Limb (tissue), 2 donors: ENCODE results near the gene NCOA4.
"Not testable (repeated sequence)": the region's sequence is repeated elsewhere in the genome, so short reads cannot be mapped to it uniquely, and the experiment has no call there.

Experiments
- DNase-seq, 2 donors: peaks; one replicate each; pipeline ENCODE4 v3.0.0-alpha.2; 2016; ENCODE audit errors: extremely low spot score in 2 of 2

The NCOA4 gene

DNA sequence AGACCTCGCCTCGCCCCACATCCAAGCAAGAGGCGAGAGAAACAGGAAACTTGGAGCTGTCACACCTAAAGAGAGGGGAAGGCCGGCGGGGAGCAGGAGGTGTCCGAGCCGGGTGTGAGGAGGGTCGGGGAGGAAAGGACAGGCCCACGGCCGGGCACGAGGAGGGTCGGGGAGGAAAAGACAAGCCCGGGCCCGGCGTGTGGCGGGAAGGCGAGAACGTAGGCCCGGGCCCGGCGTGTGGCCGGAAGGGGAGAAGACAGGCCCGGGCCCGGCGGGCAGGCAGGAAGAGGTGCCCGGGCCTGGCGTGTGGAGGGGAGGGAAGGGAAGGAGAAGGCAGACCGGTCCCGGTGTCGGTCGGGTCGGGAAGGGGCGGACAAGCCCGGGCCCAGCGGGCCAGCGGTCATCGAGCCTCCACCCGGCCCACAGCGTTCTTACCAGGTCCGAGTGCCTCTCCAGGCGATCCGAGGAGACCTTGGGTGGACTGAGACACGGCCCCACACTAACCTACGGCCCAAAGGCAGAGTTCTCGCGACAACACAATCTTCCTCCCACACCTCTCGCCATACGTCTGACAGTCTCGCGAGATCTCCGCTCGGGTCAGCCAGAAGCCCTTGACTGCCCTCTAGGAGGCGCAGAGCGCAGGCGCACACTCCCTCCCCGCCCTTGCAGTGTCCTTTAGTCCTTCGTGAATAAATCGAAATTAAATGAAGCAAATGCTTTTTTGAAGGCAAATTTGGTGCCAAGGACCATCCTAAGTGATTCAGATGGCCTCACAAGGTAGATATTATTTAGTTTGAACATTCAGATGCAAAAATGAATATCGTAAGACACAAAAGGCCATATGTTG is at the start of gene NCOA4:
Gene NCOA4, minus strand, starts transcription at position 533 of the 847 bp plus-strand sequence. CDS start 13,943 bp downstream, outside the sequence.
- peak; percentile 96 to 98 for DNase-seq

DNA sequence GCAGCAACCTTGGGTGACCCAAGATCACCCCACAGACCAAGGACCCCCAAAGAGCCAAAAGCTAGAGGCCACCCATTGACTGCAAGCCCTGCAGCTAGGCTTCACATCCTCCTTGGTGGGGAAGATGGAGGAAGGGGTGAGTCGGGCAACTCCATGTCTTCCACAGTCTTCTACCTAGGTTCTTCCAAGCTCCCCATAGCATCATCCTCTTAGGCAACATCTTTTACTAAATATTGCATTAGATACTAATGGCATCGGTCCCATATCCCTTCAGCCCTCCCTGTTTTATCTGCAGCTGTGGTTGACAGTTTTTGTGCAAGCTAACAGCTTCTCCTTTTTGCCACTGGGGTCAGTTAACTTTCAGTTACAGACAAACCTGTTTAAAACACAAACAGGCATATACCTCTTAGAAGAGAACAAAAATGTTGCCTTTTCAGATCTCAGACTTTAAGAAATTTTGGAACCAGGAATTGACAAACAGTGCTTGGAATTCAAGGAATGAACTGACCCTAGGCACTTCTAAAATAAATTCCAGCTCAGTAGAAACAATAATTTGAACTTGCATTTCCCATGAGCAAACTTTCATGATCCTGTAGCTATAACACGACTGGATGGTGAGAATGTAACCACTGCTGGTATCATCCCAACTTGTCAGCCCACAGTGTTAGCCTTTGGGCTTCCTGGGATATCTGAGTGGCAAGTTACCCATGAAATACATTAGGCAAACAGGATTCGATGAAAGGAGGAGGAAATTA is 49.6 kb upstream of the NCOA4 start:
- no peak for DNase-seq

DNA sequence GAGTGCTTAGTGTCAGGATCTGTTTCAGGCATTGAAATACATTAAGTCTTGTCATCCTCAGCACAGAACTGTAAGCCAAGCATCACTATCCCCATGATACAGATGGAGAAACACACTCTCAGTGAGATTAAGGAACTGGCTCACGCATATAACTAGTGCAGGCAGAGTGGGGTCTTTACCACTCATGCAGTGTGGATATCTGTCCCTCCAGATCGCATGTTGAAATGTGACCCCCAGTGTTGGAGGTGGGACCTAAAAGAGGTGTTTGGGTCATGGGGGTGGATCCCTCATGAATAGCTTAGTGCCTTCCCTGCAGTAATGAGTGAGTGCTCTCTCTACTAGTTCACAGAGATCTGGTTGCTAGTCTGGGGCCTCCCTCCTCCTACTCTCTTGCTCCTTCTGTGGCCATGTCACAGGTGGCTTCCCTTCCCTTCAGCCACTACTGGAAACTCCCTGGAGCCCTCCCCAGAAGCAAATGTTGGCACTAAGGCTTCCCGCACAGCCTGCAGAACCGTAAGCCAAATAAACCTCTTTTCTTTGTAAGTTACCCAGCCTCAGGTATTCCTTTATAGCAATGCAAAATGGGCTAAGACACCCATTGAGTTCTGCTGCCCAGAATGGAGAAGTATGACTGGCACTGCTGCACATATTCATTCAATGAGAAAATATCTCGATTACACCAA is 47.4 kb upstream of the NCOA4 start:
- no peak for DNase-seq

DNA sequence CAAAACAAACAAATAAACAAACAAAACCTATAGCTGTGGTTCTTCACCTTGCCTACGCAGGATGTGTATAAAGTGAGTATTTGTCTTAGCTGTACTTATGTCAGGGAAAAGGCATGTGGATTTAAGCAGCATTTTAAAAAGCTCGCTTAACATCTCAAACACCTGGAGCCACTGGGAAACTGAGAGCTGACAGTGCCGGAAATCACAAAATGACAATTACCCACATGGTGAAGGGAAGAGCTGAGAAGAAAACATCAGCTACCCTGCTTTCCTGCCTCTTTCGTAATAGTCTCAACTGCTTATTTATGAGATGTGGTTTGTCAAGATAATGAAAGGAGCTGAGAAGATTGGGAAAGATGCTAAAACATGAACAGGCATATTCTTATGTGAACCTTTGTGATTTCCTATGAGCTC is 46.7 kb upstream of the NCOA4 start:
- no peak for DNase-seq

DNA sequence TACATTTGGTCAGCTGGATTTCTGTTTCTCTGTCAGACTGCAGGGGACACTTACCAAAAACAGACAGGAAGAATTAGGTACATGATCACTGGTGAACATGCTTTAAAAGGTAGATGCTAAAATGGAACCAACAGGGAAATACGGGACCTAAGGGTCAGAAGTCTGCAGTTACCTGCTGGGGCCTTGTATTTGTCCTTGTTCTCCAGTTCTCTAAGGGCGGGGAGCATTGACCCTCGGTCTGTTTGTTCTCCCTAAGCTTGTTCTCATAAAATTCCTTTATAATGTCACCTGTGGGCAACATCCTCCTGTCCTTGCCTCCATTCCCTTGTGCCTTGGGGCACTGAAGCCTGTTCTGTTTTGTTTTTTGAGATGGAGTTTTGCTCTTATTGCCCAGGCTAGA is 45.4 kb upstream of the NCOA4 start:
- no peak for DNase-seq

DNA sequence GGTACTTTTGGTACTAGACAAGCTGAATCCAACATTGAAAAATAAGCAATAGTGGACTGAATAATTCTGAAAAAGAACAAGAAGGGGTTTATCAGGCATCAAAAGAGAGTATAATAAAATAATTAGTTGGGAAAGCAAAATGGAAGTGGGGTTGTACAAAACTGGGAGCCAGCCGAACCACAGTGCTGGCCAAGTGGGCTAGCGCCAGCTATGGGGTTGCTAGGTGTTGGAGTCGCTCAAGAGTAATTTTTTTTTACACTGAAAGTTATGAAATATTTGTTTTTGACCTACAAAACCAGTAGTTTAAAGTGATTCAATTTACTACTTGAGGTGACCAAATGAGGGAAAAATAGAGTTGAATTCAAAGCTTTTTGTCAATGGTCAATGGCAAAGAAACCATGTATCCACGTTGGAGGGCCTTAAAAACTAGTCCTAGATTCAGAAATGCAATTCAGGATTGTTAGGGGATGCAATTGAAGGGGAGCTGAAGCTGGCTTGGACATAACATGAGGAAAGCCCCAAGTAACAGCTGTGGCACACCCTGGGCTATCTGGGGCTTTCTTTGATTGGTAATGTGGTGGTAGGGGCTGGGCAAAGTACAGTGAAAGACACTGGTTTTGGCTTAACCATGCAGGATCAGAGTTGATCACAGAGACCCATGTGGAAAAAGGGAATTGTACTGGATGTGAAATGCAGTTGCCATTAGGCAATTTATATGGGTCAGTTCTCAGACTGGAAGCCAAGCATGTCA is 43.9 kb upstream of the NCOA4 start:
- no peak for DNase-seq

DNA sequence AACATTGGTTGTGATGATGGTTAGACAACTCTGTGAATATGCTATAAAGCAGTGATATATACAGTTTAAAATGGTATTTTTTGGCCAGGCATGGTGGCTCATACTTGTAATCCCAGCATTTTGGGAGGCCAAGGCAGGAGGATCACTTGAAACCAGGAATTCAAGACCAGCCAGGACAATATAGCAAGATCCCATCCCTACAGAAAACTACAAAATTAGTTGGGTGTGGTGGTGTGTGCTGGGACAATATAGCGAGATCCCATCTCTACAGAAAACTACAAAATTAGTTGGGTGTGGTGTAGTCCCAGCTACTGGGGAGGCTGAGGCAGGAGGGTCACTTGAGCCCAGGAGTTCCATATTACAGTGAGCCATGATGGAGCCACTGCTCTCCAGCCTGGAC is 43.1 kb upstream of the NCOA4 start:
- DNase-seq: no peak

DNA sequence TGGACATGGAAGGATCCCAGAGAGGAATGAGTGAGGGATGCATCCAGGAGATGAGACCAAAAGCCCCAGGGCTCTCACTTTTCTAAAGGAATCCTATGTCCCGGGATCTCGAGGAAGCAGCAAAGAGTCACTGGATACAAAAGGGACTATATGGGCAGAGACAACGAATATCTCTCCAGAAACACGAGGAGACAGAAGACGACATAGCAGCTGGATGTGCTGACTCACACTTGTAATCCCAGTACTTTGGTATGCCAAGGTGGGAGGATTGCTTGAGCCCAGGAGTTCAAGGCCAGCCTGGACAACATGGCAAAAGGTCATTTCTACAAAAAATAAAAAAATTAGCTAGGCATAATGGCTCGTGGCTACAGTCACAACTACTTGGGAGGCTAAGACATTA is 40.3 kb upstream of the NCOA4 start:
- no peak for DNase-seq

DNA sequence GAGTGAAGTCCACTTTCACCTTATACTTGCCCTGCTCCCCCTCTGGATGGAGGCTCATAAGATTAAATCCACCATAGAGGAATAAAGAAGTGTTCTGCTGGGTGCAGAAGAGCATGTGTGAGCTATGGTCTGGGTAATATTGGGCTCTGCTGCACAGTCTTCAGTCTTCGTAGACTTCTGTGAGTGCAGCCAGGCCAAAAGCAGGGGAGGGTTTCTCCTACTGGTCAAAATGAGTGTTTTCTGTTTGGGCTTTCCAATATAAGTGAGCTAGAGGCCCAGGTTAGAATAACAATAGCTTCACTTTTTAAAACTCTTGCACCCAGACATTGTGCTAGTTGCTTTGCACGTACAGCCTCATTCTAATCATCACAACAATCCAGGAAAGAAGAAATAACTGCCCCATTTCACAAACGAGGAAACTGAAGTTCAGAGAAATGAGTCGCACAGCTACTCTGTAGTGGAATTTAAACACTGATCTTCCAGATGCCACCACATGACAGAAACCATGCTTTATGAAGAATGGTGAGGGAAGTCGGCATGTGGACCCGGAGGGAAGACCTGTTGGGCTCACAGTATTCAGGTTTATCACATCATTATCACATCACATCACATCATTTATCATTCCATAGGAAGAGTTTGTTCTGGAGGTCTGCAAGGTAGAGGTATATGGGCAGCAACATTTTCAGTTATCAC is 39.5 kb upstream of the NCOA4 start:
- DNase-seq: no peak

DNA sequence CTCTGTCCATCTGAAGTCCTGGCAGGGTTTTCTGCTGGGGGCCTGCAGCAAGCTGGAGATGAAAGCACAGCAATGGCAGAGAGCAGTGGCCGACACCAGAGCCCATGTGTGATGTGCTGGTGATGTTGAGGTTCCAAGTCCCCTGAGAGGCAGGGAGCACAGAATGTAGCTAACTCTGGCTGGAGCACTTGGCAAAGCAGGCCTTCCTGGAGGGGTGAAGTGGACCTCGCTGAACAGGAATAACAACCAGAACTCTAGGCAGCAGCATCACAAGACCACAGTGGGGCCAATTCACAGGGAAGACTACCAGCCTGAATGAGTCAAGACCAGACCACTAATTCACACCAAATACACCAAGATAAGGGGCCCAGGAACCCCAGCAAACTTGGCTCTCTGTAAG is 38.5 kb upstream of the NCOA4 start:
- DNase-seq: no peak

DNA sequence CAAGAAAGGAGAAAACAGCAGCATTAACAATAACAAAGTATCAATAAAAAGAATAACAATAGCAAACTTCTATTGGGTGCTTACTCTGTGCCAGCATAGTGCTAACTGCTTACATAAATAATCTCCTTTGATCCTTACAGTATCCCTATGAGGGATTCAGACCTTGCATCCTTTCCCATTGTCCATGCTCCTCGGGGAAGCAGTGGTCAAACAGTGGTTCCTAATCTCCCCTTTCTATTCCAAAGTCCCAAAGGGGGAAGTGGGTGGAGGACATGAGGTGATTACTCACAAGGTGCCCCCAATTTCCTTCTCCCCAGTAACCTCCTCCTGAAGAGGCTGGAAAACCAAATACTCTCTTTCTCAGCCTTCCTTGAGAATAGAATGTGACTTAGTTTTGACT is 37.7 kb upstream of the NCOA4 start:
- DNase-seq: no peak

DNA sequence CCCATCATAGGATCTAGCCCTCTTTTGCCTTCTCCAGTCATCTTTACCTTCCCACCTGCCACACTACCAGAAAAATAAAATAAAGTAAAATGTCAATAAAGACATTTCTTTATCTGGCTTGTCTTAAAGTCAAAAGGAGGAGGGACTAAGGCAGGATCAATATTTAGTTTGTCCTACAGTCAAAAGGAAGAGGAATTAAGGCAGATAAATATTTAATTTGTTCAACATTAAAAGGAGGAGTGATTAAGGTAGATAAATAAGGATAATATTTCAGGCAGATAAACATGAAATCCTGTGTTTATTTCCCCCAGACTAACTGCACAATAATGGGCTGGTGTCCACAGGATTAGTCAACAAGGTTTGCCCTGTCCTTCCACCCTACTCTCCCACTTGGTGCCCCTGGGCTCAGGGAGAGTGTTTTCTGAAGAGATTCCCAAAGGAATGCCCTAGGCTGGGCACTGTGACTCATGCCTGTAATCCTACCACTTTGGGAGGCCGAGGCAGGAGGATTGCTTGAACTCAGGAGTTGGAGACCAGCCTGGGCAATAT is 33.9 kb upstream of the NCOA4 start:
- DNase-seq: no peak

DNA sequence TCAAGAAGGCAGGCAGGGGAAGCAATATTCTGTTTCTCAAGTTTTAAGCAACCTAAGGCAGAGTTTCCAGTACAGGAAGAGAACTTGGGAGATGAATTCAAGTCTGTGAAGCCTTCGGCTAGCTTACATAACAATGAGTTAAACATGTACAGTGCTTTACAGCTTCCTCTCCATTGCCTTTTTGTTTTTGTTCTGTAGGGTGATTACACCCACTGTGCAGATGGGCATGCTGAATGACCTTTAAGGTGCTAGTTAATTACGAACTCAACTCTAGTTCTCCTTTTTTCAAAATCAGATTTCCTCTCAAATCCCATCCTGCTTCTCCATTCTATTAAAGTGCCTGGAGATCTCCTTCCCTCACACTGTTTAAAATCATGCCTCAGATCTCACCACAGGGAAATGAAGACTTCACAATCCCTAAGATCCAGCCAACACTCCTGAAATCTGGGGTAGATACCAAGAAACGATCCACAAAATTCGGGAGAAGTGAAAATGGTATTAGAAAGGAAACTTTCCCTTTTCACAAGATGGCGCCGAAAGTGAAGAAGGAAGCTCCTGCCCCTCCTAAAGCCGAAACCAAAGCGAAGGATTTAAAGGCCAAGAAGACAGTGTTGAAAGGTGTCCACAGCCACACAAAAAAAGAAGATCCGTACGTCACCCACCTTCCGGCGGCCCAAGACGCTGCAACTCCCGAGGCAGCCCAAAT is 32.5 kb upstream of the NCOA4 start:
- no peak for DNase-seq

DNA sequence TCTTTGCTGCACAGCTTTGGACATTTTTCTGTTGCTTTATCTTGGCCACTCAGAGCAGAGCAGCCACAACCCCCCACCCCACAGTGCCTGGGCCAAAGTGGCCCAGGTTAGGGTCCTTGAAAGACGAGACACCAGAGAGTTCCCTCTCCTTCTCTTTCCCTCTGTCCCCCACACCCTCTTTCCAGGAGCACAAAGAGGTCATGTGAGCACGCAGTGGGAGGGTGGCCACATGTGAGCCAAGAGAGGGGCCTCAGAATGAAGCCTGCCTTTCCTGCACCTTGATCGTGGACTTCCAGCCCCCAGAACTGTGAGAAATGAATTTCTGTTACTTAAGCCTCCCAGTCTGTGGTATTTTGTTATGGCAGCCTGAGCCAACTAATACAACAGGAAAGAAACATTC is 30.3 kb upstream of the NCOA4 start:
- no peak for DNase-seq

DNA sequence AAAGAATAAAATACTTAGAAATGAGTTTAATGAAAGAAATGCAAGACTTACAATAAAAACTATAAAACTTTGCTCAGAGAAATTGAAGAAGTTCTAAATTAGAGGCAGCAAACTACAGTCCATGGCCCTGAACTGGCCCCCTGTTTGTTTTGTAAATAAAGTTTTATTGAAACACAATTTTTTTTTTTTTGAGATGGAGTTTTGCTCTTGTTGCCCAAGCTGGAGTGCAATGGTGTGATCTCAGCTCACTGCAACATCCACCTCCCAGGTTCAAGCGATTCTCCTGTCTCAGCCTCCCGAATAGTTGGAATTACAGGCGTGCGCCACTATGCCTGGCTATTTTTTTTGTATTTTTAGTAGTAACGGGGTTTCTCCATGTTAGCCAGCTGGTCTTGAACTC is 27.5 kb upstream of the NCOA4 start:
- DNase-seq: not testable (repeated sequence)

DNA sequence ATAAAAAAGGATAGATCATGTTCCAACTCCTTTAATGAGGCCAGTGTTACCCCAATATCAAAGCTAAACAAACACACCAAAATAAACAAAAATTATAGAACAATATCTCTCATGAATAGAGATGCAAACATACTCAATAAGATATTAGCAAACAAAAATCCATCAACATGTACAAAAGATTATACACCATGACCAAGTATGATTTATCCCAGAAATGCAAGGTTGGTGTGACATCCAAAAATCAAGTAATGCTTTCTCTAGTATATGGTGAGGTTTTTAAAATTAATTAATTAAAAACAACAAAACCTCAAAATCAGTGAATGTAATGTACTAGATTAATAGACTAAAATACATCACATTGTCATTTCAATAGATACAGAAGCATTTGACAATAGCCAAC is 26.6 kb upstream of the NCOA4 start:
- DNase-seq: no peak

DNA sequence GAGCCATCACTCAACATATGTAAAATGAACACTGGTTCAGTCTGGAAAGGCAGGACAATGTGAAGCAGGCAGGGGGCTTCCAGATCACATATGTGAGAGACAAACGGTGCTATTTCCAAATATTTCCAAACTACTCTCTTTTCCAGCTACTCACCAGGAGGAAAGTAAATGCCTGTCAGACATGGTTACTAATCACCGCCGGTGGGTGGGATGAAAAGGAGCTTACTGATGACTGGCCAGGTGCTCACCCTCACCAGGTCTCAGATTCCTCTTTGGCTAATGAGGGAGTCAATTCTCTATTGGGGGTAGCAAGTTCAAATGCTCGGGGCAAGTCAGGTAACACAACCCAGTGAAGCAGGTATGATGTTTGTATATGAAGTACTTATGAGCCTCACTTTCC is 25.3 kb upstream of the NCOA4 start:
- DNase-seq: no peak

DNA sequence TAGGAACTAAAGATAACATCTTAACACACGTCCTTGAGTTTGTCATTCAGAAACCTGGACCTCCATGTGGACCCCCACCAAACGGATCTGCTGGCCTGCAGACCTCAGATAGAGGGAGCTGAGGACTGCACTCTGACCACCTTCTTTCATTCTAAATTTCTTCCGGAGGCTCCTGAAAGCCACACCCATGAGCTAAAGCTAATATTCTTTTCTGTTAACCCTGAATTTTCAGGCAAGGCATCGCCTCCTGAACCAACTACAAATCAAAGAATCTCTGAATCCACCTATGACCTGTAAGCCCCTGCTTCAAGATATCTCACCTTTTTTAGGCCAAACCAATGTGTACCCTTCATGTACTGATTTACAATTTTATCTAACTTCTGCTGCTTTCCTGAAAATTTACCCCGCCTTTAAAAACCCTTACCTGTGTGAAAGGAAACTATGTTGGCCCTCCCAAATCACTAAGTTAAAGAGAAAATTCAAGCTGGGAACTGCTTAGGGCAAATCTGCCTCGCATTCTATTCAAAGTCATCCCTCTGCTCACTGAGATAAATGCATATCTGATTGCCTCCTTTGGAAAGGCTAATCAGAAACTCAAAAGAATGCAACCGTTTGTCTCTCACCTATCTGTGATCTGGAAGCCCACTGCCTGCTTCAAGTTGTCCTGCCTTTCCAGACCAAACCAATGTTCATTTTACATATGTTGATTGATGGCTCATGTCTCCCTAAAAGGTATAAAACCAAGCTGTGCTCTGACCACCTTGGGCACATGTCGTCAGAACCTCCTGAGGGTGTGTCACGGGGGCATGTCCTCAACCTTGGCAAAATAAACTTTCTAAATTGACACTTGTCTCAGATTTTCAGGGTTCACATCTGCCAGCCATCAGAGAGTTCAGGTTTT is 23.4 kb upstream of the NCOA4 start:
- DNase-seq: no peak

DNA sequence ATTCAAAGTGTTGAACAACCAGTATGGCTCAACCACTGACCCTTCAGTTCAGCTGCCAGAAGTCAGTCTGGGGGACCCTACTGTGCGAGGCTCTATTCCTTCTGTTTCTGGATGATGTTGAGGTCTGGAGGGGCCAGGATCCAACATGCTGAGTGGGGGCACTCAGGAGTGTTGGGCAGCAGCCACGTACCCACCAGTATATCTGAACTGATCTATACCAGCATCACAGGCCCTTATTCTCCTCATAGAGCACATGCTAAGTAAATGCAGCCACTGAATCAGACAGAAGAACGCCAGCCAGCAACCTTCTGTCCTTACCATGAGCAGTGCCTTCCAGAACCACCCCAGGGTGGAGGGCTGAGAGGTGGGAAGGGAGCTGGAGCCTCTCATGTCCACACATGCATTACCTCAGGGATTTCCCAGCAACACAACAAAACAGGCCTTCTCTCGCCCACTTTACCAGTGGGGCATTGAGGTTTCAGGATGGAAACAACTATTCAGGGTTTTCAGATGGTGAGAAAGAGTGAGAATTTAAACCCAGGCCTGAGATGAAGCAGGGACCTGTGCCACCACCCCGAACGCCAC is 22.5 kb upstream of the NCOA4 start:
- no peak for DNase-seq
